CD4-positive, alpha-beta T cell (primary cell): Measurements from ENCODE around the gene XYLT1. TPM values are rescaled to one million over a fixed set of nuclear protein-coding genes. Genes with fewer than 3 reads are reported as not detected.
"Not testable (repeated sequence)": the region's sequence is repeated elsewhere in the genome, so short reads cannot be mapped to it uniquely, and the experiment has no call there.

Source experiments
- ATAC-seq: fragments of 200-7000 bp; cut with Tn5 transposase; one replicate; pipeline ENCODE4 v1.10.0; 2022; ENCODE audit warnings: mild to moderate bottlenecking; ENCODE audit not compliant: poor library complexity
- CTCF ChIA-PET: fragments of 350-600 bp; sonication (Branson Sonifier 250); formaldehyde crosslinking; loops from one replicate; lab custom pipeline; 2021; ENCODE audit warnings: antibody characterized with exemption, inconsistent platforms; lab: Charles Lee
- POLR2A ChIA-PET: fragments of 350-600 bp; sonication (Branson Sonifier 250); formaldehyde crosslinking; loops from one replicate; lab custom pipeline; 2021; ENCODE audit warnings: antibody characterized with exemption, inconsistent platforms; lab: Charles Lee
- DNase-seq, 14 experiments: peaks; one replicate each; pipeline ENCODE4 v3.0.0-alpha.2; 2013 to 2020; ENCODE audit warnings: mixed read lengths in 2 of 14
- H3K27ac ChIP-seq, 2 donors: one replicate each; pipeline versions ENCODE4 v1.5.1 to v1.7.0; 2013; ENCODE audit warnings: low read length in 2 of 2, low read depth in 1 of 2, mild to moderate bottlenecking in 1 of 2
- H3K27me3 ChIP-seq, 2 experiments: 1 replicate in 1 of 2; 2 replicates in 1 of 2; pipeline versions ENCODE4 v1.6.1 to v1.7.0; 2013; ENCODE audit warnings: low read length in 2 of 2, control low read depth in 1 of 2, mild to moderate bottlenecking in 1 of 2, moderate library complexity in 1 of 2; ENCODE audit not compliant: insufficient read depth in 2 of 2, control insufficient read depth in 1 of 2
- H3K36me3 ChIP-seq: one replicate; pipeline ENCODE4 v1.6.1; 2013; ENCODE audit warnings: low read length, control low read depth; ENCODE audit not compliant: insufficient read depth
- H3K4me1 ChIP-seq: one replicate; pipeline ENCODE4 v1.6.1; 2013; ENCODE audit warnings: low read length, control low read depth; ENCODE audit not compliant: insufficient read depth
- H3K4me3 ChIP-seq: one replicate; pipeline ENCODE4 v1.5.1; 2013; ENCODE audit warnings: mild to moderate bottlenecking, low read length, moderate library complexity
- H3K9me3 ChIP-seq, 2 experiments: 1 replicate in 1 of 2; 2 replicates in 1 of 2; pipeline versions ENCODE4 v1.6.1 to v1.7.0; 2013; ENCODE audit warnings: low read length in 2 of 2, mild to moderate bottlenecking in 2 of 2, control low read depth in 1 of 2, moderate library complexity in 1 of 2; ENCODE audit not compliant: control insufficient read depth in 1 of 2, insufficient read depth in 1 of 2
- H3K27ac Mint-ChIP-seq: one replicate; pipeline ENCODE4 v1.8.0; 2020; ENCODE audit warnings: mixed read lengths
- H3K27me3 Mint-ChIP-seq: one replicate; pipeline ENCODE4 v1.8.0; 2021; ENCODE audit warnings: mixed read lengths
- H3K36me3 Mint-ChIP-seq: one replicate; pipeline ENCODE4 v1.8.0; 2021; ENCODE audit warnings: low read depth, mixed read lengths
- H3K4me1 Mint-ChIP-seq: one replicate; pipeline ENCODE4 v1.8.0; 2021; ENCODE audit warnings: low read depth, mixed read lengths
- H3K4me3 Mint-ChIP-seq: one replicate; pipeline ENCODE4 v1.8.0; 2020; ENCODE audit warnings: mild to moderate bottlenecking, mixed read lengths
- H3K9me3 Mint-ChIP-seq: one replicate; pipeline ENCODE4 v1.8.0; 2020; ENCODE audit warnings: mixed read lengths
- CTCF ChIP-seq: fragments of 200-600 bp; IDR thresholded peaks from one replicate; pipeline ENCODE4 v1.8.0; 2022; ENCODE audit warnings: antibody characterized with exemption, mild to moderate bottlenecking
- intact Hi-C, 2 experiments: fragments of 100-400 bp; cut with DNase I in 1 of 2; cut with micrococcal nuclease in 1 of 2; formaldehyde crosslinking; loops; one replicate each; pipeline versions ENCODE4 v1.15.1 to v1.9.0; 2023 to 2025; cut with DNase I, micrococcal nuclease
- total RNA-seq, 174 experiments: library from RNA in 2 of 174; stranded (reverse) in 2 of 174; gene quantifications; one replicate each; pipeline ENCODE4 v1.2.3 and lab custom pipeline; 2021 to 2026

The XYLT1 gene
- total RNA-seq, 2 experiments from 2014 or later, result 26.0 to 27.1 TPM

GRCh38 chr16:17491140-17491662 lies 20.4 kb upstream of the XYLT1 start:
- TF ChIP-seq CTCF, result no peak
- Mint-ChIP-seq H3K27me3 (peaks cover 6% of the 10 kb centered on the region), H3K4me1 (no peaks in the 10 kb centered on the region), H3K36me3 (no peaks in the 10 kb centered on the region), H3K27ac (no peak overlapping the region), H3K4me3 (no peak overlapping the region), H3K9me3 (no peaks in the 10 kb centered on the region)
- POLR2A ChIA-PET, result no interaction called here
- H3K27ac ChIP-seq, result no peak overlapping the region
- ATAC-seq (no peak), DNase-seq (peak in 3 of 14 experiments; percentile 11 to 39 (median 21))
- H3K36me3 ChIP-seq, result no peaks in the 10 kb centered on the region
- intact Hi-C loops, result no loop called here
- no peak overlapping the region for H3K4me3 ChIP-seq
- no peaks in the 10 kb centered on the region for H3K4me1 ChIP-seq
- H3K27me3 ChIP-seq, result no peaks in the 10 kb centered on the region
- CTCF ChIA-PET, result no interaction called here
- no peaks in the 10 kb centered on the region for H3K9me3 ChIP-seq

GRCh38 chr16:17488506-17488905 lies 17.7 kb upstream of the XYLT1 start:
- no peak for TF ChIP-seq CTCF
- intact Hi-C loops, result loop anchor here in 1 of 2 experiments (10.0 kb wide), 1 partner anchor 46 kb away; no protein-coding TSS in a partner anchor
- no peak overlapping the region for H3K4me3 ChIP-seq
- Mint-ChIP-seq H3K36me3 (no peaks in the 10 kb centered on the region), H3K4me3 (no peak overlapping the region), H3K9me3 (no peaks in the 10 kb centered on the region), H3K4me1 (no peaks in the 10 kb centered on the region), H3K27me3 (peaks cover 11% of the 10 kb centered on the region), H3K27ac (no peak overlapping the region)
- CTCF ChIA-PET, result no interaction called here
- ATAC-seq (no peak), DNase-seq (no peak)
- no peak overlapping the region for H3K27ac ChIP-seq
- no peaks in the 10 kb centered on the region for H3K9me3 ChIP-seq
- H3K27me3 ChIP-seq, result no peaks in the 10 kb centered on the region
- POLR2A ChIA-PET, result no interaction called here
- no peaks in the 10 kb centered on the region for H3K4me1 ChIP-seq
- no peaks in the 10 kb centered on the region for H3K36me3 ChIP-seq

- H3K4me3 Mint-ChIP-seq, result no peak overlapping the region
- ChIA-PET POLR2A (no interaction called here), CTCF (no interaction called here)
- TF ChIP-seq CTCF, result no peak
- H3K9me3 ChIP-seq, result no peaks in the 10 kb centered on the region
- H3K27me3 Mint-ChIP-seq, result peaks cover 17% of the 10 kb centered on the region
- H3K4me3 ChIP-seq, result no peak overlapping the region
- no peaks in the 10 kb centered on the region for H3K36me3 Mint-ChIP-seq
- no peaks in the 10 kb centered on the region for H3K4me1 Mint-ChIP-seq
- DNase-seq (no peak), ATAC-seq (no peak)
- no peaks in the 10 kb centered on the region for H3K4me1 ChIP-seq
- H3K36me3 ChIP-seq, result no peaks in the 10 kb centered on the region
- intact Hi-C loops, result loop anchor here in 1 of 2 experiments (10.0 kb wide), 1 partner anchor 51 kb away; no protein-coding TSS in a partner anchor
- no peak overlapping the region for H3K27ac ChIP-seq
- no peaks in the 10 kb centered on the region for H3K9me3 Mint-ChIP-seq
- H3K27ac Mint-ChIP-seq, result no peak overlapping the region
- peaks cover 0 to 2% of the 10 kb centered on the region in 2 experiments for H3K27me3 ChIP-seq
Observed at GRCh38 chr16:17483351-17483750, 12.6 kb upstream of the XYLT1 start.

GRCh38 chr16:17482341-17482740 lies 11.6 kb upstream of the XYLT1 start:
- H3K36me3 ChIP-seq, CTCF ChIA-PET, H3K4me3 ChIP-seq, H3K4me1 ChIP-seq, H3K9me3 Mint-ChIP-seq, POLR2A ChIA-PET, H3K27ac ChIP-seq, H3K36me3 Mint-ChIP-seq, H3K4me3 Mint-ChIP-seq, ATAC-seq, H3K9me3 ChIP-seq, H3K27me3 ChIP-seq, DNase-seq, H3K27ac Mint-ChIP-seq, H3K4me1 Mint-ChIP-seq: not testable (repeated sequence)
- peaks cover 17% of the 10 kb centered on the region for H3K27me3 Mint-ChIP-seq
- intact Hi-C loops, result loop anchor here in 1 of 2 experiments (10.0 kb wide), 1 partner anchor 52 kb away; no protein-coding TSS in a partner anchor
